NB4 (cell line): ENCODE measurements around the gene TGFBR1.
A peak's percentile ranks its signal among the peaks of the same experiment; 100 is the strongest.
"Not testable (repeated sequence)": the region's sequence is repeated elsewhere in the genome, so short reads cannot be mapped to it uniquely, and the experiment has no call there.

ENCODE experiments used
- DNase-seq: peaks from one replicate; pipeline ENCODE4 v3.0.0; 2010; ENCODE audit warnings: low read depth
- H3K4me3 ChIP-seq: one replicate; pipeline ENCODE4 v1.5.1; 2011; ENCODE audit warnings: mild to moderate bottlenecking, low read depth, low read length, moderate library complexity
- MYC ChIP-seq: IDR thresholded peaks from 2 replicates; pipeline ENCODE4 v1.6.1; 2011; ENCODE audit warnings: low read depth, low read length
- POLR2A ChIP-seq: IDR thresholded peaks from 2 replicates; pipeline ENCODE4 v1.6.1; 2011; ENCODE audit warnings: mild to moderate bottlenecking; ENCODE audit not compliant: insufficient read length; ENCODE audit errors: extremely low read depth
- TF ChIP-seq, protein P1 (sequence below): IDR thresholded peaks from one replicate; pipeline ENCODE4 v1.5.1; 2012; ENCODE audit warnings: low read depth, low read length
- TF ChIP-seq, protein P2 (sequence below): IDR thresholded peaks from 2 replicates; pipeline ENCODE4 v1.6.1; 2011; ENCODE audit warnings: low read depth, low read length

Gene TGFBR1

DNA sequence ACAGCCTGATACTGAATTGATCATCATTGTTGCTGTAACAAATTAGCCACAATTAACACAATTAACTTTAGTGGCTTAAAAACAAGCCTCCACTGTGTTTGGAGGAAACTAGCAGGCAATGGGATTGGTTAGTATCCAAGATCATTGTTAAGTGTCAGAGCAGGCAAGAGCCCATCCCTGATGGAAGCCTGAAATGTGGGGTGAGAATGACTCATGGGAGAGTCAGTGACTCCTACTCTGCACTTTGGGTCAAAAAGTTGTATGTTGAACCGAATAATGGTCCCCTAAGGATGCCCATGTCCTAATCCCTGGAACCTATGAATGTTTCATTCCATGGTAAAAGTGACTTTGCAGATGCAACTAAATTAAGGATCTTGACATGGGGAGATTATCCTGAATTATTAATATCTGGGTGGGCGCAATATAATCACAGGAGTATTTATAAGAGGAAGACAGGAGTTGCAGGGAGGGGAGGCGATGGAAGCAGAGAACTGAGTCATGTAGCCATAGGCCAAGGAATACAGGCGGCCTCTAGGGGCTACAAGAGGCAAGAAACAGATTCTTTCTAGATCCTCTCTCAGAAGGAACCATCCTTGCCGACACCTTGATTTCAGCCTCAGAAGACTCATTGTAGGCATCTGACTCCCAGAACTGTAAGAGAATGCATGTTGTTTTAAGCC lies 88.0 kb downstream of the TGFBR1 start:
- no peak for TF ChIP-seq POLR2A
- TF ChIP-seq, protein P1, sequence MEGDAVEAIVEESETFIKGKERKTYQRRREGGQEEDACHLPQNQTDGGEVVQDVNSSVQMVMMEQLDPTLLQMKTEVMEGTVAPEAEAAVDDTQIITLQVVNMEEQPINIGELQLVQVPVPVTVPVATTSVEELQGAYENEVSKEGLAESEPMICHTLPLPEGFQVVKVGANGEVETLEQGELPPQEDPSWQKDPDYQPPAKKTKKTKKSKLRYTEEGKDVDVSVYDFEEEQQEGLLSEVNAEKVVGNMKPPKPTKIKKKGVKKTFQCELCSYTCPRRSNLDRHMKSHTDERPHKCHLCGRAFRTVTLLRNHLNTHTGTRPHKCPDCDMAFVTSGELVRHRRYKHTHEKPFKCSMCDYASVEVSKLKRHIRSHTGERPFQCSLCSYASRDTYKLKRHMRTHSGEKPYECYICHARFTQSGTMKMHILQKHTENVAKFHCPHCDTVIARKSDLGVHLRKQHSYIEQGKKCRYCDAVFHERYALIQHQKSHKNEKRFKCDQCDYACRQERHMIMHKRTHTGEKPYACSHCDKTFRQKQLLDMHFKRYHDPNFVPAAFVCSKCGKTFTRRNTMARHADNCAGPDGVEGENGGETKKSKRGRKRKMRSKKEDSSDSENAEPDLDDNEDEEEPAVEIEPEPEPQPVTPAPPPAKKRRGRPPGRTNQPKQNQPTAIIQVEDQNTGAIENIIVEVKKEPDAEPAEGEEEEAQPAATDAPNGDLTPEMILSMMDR, result peak; percentile 30
- H3K4me3 ChIP-seq, result no peak overlapping the region
- peak; percentile 28 for DNase-seq

DNA sequence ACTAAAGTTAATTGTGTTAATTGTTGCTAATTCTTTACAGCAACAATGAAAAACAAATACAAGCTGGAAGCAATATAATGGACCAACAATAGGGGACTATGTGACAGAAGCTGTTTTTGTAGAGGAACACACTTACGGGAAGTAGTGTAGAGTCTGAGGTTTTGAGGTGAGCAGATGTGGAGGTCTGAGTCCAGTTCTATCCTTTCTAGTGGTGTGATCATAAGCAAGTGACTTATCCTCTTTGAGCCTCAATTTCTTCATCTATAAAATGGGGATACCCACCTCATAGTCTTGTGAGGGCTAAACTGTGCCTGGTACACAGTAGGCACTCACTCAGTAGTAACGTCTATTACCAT lies 88.5 kb downstream of the TGFBR1 start:
- no peak overlapping the region for H3K4me3 ChIP-seq
- no peak for DNase-seq
- TF ChIP-seq, protein P1, result no peak
- TF ChIP-seq POLR2A, result no peak
- TF ChIP-seq MYC, result no peak
- TF ChIP-seq, protein P2, sequence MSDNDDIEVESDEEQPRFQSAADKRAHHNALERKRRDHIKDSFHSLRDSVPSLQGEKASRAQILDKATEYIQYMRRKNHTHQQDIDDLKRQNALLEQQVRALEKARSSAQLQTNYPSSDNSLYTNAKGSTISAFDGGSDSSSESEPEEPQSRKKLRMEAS, result no peak

DNA sequence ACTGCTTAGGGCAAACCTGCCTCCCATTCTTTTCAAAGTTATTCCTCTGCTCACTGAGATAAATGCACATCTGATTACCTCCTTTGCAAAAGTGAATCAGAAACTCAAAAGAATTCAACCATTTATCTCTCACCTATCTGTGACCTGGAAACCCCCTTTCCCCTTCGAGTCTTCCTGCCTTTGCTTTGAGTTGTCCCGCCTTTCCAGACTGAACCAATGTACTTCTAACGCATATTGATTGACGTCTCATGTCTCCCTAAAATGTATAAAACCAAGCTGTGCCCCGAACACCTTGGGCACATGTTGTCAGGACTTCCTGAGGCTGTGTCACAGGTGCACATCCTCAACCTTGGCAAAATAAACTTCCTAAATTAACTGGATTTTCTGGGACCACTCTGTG lies 91.6 kb downstream of the TGFBR1 start:
- H3K4me3 ChIP-seq, DNase-seq: not testable (repeated sequence)

DNA sequence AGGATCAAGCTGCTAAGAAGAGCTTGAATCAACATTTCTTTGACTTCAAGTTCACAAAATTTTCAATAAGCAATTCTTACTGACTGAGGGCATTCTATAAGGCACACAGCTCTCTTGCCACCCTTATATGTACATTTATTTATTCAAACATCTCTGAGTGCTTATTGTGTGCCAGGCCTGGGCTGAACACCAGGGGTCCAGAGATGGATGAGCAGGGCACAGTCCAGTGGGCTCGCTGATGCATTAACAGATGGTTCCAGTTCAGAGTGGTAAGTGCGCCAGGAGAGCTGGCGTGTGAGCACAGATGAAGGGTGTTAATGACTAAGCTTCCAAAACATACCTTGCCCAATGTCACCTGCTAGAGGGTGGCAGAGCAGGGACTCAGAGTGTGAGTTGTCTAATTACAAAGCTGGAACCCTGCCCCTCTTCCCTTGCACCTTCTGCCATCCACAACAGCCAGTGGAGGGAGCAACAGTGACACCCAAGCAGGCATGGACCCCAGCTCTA lies 92.3 kb downstream of the TGFBR1 start:
- DNase-seq, result no peak
- no peak overlapping the region for H3K4me3 ChIP-seq
- TF ChIP-seq, protein P2, result no peak
- no peak for TF ChIP-seq POLR2A
- no peak for TF ChIP-seq MYC
- TF ChIP-seq, protein P1, result no peak

DNA sequence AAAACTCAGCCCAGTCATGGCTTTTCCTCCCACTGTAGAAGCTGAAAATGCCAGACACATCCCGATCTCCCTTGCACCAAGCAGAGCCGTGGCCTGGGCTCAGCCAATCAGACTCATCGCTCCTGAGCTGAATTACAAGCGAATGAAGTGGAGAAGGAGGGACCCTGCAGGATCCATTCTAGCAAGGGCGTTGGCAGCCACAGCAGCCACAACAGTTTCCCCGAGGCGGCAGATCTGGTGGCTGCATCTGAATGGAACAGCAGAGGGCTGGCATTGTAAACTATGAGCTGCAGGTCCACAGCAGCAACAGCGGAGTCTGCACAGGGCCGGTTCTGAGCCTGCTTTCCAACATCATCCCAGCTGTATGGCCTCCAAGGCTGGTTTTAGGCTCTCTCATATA lies 93.1 kb downstream of the TGFBR1 start:
- TF ChIP-seq POLR2A, result no peak
- TF ChIP-seq, protein P2, result no peak
- TF ChIP-seq, protein P1, result no peak
- no peak for TF ChIP-seq MYC
- DNase-seq, result no peak
- H3K4me3 ChIP-seq, result no peak overlapping the region

DNA sequence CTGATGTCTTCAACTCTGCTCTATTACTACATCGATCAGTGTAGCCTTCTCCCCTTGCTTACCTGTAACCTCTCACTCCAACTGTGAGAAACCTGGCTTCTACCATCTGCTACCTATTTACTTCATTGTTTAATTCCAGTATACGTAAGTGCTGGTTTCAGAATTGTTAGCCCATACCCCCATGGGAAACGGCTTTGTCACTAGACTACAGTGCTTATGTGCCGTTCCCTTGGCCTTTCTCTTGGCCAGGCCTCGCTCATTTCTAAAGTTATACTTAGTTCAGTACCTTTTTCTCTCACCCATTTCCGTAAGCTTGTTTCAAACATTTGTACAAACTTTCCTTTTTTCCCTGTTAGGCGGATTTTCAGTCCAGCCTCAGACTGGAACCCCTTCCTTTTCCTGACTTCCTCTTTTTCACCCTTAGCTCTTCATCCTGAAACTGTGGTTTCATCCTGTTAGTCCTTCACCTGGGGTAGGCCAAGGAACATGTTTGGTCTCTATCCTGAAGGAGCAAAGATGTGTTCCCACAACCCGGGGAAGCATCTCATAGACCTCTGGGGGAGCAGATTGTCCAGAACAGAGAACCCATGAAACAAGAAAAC lies 95.1 kb downstream of the TGFBR1 start:
- no peak overlapping the region for H3K4me3 ChIP-seq
- DNase-seq, result no peak

More for the DNA sequence above, 95.1 kb downstream of the TGFBR1 start:
- TF ChIP-seq POLR2A (no peak), MYC (no peak)
- TF ChIP-seq, protein P1, result no peak
- TF ChIP-seq, protein P2, result no peak
